C4-2B (cell line): ENCODE data around the gene CLDN2.

Source experiments
- ZFX ChIP-seq: fragments of 450-650 bp; IDR thresholded peaks from 2 replicates; pipeline ENCODE4 v1.6.1; 2017
- TF ChIP-seq, protein P1 (sequence below): fragments of 450-650 bp; conservative IDR thresholded peaks from 2 replicates; pipeline ENCODE4 v1.5.1; 2017; ENCODE audit warnings: mild to moderate bottlenecking

DNA sequence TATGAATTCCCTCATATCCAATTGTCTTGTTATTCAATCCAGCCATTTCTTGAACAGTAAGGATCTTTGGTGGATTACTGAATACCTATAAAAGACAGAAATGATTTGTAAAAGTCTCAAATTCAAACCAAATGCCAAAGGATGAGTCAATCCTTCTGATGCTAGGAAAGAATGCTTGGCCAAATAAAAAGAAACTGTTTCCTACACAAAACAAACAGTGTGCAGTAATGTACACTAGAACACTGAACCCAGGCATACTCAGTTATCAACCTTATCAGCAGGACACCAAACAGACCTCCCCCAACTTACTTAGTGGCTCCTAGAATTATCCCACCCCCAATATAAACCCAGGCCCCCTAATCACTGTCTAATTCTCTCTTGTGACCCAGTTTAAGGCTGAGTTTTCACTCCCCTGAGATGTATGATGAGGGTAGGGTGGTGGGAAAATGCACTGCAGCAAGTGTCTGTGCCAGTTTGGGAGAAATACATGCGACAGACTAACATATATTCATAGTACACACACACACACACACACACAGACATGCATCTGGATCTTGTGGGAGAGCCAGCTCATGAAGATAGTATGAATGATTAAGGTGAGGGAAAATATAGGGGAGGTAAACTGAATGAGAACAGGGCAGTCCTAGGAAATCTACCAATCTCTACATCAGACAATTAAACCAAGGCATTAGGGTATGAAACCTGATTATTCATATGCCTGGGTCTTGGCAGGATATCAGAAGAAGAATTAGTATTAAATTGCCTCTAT lies 35.0 kb downstream of the CLDN2 start:
- TF ChIP-seq, protein P1, sequence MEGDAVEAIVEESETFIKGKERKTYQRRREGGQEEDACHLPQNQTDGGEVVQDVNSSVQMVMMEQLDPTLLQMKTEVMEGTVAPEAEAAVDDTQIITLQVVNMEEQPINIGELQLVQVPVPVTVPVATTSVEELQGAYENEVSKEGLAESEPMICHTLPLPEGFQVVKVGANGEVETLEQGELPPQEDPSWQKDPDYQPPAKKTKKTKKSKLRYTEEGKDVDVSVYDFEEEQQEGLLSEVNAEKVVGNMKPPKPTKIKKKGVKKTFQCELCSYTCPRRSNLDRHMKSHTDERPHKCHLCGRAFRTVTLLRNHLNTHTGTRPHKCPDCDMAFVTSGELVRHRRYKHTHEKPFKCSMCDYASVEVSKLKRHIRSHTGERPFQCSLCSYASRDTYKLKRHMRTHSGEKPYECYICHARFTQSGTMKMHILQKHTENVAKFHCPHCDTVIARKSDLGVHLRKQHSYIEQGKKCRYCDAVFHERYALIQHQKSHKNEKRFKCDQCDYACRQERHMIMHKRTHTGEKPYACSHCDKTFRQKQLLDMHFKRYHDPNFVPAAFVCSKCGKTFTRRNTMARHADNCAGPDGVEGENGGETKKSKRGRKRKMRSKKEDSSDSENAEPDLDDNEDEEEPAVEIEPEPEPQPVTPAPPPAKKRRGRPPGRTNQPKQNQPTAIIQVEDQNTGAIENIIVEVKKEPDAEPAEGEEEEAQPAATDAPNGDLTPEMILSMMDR = no peak
- TF ChIP-seq ZFX = no peak
